Erythroblast (primary cell): Measurements from ENCODE around the gene OMA1.

ENCODE experiments used
- GATA1 ChIP-seq: IDR thresholded peaks from 2 replicates; pipeline ENCODE4 v1.6.1; 2011; ENCODE audit warnings: low read depth, mild to moderate bottlenecking, control low read depth, low read length, moderate library complexity
- POLR2A ChIP-seq: IDR thresholded peaks from 2 replicates; pipeline ENCODE4 v1.6.1; 2011; ENCODE audit warnings: mild to moderate bottlenecking, low read length

GRCh38 chr1:58442114-58442513, 104.4 kb downstream of the OMA1 start:
- TF ChIP-seq POLR2A, result no peak
- TF ChIP-seq GATA1, result no peak
